Umbilical cord (tissue), 2 donors: Measurements from ENCODE around the gene MAGEA3. TPM values are rescaled to one million over a fixed set of nuclear protein-coding genes. Genes with fewer than 3 reads are reported as not detected.
"Not testable (repeated sequence)": the region's sequence is repeated elsewhere in the genome, so short reads cannot be mapped to it uniquely, and the experiment has no call there.

Source experiments
- DNase-seq: peaks from one replicate; pipeline ENCODE4 v3.0.0-alpha.2; 2015; ENCODE audit warnings: low spot score
- total RNA-seq: library from RNA; depleted of rRNA; stranded (reverse); fragments of >200 nt; gene quantifications from one replicate; pipeline ENCODE4 v1.2.3, GENCODE V29; 2014; ENCODE audit warnings: low replicate concordance; ENCODE audit not compliant: insufficient read depth

MAGEA3 gene, protein sequence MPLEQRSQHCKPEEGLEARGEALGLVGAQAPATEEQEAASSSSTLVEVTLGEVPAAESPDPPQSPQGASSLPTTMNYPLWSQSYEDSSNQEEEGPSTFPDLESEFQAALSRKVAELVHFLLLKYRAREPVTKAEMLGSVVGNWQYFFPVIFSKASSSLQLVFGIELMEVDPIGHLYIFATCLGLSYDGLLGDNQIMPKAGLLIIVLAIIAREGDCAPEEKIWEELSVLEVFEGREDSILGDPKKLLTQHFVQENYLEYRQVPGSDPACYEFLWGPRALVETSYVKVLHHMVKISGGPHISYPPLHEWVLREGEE
- 1.2 TPM for total RNA-seq

DNA sequence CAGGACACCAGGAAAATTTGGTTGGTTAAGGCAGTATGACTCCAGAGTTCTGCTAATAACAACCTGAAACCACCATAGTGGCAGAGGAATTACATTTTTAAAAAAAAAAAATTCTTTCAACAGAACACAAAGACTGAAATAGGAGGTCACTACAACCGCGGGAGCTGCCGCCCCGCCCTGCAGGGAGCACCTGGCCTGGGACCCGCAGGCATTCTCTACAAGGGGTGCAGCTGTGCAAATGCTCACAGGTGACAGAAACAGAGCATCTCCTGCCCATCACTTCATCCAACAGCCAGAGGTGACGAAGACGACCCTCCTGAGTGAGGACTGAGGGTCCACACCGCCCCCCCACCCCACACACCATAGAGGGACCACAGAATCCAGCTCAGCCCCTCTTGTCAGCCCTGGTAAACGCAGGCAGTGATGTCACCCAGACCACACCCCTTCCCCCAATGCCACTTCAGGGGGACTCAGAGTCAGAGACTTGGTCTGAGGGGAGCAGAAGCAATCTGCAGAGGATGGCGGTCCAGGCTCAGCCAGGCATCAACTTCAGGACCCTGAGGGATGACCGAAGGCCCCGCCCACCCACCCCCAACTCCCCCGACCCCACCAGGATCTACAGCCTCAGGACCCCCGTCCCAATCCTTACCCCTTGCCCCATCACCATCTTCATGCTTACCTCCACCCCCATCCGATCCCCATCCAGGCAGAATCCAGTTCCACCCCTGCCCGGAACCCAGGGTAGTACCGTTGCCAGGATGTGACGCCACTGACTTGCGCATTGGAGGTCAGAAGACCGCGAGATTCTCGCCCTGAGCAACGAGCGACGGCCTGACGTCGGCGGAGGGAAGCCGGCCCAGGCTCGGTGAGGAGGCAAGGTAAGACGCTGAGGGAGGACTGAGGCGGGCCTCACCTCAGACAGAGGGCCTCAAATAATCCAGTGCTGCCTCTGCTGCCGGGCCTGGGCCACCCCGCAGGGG, at the start of gene MAGEA3:
Gene MAGEA3, plus strand, starts transcription at position 843 of the 980 bp plus-strand sequence. CDS start 2,039 bp downstream, outside the sequence.
- not testable (repeated sequence) for DNase-seq

DNA sequence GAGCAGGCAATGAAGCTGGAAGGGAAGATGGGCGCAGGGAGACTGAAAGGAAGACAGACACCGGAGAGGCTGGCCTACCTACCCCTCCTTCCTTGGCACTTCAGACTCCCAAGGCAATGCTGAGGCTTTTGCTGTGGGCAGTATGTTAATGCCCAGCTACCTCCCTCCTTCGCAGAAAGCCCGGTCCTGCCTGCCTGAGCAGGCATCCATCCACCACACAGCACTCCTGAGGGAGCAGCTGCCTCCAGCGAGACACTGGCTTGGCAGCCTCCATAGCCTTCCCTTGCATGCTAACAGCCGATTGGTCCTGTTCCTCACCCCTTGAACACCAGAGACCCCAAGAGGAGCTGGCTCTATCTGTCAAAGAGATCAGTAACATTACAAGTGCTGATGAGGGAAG, 46.5 kb upstream of the MAGEA3 start:
- no peak for DNase-seq

DNA sequence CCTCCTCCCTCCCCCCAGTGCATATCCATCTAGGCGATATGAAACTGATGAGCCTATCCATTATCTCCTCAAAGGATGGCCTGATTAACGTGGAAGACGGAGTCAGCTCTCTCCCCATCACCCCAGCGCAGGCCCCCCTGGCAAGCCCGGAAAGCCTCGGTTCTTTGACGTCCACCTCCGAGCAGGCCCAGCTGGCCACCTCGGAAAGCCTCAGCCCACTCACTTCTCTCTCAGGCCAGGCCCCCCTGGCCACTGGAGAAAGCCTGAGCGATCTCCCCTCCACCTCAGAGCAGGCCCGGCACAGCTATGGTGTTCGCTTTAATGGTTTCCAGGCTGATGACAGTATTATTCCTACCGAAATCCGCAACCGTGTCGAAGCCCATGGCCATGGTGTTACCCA, 46.1 kb upstream of the MAGEA3 start:
- DNase-seq, result no peak

DNA sequence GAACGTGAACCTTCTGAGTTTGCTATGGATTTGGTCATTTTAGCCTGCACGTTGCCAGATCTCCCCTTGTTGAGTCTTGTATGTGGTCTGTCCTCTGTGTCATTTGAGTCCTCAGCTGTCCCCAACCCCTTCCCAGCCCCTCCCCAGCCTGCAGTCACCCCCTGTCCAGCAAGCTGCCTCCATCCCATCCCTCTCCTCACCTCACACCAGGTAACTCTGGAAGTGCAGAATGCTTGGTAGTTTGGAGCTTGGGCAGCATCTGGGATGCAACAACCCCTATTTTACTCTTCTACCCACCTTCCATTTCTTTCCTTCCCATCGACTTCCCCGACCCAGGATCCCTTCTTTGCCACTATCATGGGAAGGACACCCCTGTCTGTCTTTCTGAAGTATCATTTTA, 42.5 kb upstream of the MAGEA3 start:
- DNase-seq, result no peak

DNA sequence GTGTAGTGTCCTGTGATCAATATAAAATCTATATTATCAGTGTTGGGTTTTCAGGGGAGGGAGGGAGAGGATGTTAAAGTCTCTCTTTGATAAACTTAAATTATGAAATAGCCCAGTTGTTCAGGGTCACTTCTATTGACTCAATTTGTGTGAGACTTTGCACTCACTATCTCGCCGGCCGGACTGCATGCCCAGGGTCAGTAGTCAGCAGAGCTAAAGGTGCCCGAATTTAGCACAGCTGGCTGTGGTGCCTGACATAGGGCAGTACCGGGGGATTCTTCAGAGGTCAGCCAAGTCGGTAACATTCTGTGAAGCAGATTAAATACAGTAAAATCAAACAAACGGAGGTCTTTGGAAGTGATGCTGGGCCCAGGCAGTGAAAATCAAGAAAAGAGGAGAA, 41.7 kb upstream of the MAGEA3 start:
- no peak for DNase-seq

DNA sequence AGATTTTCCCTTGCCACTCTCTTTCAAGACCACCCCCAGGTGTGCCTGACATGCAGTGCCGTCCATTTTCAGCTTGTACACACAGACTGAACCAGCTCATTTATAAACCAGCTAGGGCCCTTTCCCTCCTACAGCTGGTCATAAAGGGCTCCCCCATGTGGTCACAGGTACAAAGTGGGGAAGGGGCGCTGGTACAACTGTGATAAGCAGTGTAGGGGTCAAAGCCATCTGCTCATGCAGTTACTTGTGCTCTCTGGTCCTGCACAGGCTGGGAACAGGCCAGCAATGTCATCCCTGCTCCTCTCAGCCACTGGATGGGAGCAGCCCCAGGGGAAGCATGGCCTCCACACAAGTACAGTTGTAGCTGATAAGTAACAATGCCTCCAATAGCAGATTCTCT, 40.3 kb upstream of the MAGEA3 start:
- DNase-seq, result no peak

DNA sequence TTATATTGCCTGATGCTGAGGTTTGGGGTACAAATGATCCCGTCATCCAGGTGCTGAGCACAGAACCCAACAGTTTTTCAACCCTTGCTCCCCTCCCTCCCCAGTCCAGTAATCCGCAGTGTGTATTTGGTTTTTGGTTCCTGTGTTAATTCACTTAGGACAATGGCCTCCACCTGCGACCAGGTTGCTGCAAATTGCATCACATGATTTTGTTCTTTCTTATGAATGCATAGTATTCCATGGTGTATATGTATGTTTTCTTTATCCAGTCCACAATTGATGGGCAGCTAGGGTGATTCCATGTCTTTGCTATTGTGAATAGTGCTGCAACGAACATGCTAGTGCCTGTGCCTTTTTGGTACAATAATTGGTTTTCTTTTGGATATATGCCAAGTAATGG, 35.5 kb upstream of the MAGEA3 start:
- DNase-seq, result no peak

DNA sequence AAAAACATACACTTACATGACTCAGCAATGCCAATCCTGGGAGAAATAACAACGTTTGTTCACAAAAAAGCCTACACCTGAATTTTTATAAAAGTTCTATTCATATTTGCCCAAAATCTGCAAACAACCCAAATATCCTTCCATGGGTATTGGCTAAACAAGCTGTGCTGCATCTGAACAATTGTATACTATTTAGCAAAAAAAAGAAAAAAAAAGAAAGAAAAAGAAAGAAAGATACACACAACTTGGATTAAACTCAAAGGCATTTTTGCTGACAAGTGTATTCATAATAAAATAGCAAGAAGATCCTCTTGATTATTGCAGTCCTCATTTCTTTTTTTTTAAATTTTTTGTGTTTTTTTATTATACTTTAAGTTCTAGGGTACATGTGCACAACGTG, 24.5 kb upstream of the MAGEA3 start:
- DNase-seq, result no peak

DNA sequence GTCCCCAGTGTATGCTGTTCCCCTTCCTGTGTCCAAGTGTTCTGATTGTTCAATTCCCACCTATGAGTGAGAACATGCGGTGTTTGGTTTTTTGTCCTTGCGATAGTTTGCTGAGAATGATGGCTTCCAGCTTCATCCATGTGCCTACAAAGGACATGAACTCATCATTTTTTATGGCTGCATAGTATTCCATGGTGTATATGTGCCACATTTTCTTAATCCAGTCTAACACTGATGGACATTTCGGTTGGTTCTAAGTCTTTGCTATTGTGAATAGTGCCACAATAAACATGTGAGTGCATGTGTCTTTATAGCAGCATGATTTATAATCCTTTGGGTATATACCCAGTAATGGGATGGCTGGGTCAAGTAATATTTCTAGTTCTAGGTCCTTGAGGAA, 23.9 kb upstream of the MAGEA3 start:
- DNase-seq, result not testable (repeated sequence)

DNA sequence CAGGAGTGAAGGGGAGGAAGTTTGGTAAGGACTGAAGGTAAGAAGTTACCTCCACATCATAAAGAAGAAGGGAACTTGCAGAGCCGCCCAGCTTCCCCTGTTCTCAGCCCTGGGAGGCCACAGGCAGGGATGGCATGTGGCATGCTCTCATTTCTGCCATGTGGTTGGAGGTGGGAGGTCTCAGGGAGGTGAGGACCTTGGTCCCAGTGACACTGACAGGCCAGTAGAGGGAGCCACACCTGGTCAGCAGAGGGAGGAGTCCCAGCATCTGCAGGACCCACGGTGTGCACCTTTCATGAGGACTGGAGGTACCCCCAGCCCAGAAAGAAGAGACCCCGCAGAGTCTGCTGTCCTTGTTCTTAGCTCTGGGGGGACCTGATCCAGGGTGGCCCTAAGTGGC, 17.6 kb upstream of the MAGEA3 start:
- DNase-seq, result not testable (repeated sequence)

DNA sequence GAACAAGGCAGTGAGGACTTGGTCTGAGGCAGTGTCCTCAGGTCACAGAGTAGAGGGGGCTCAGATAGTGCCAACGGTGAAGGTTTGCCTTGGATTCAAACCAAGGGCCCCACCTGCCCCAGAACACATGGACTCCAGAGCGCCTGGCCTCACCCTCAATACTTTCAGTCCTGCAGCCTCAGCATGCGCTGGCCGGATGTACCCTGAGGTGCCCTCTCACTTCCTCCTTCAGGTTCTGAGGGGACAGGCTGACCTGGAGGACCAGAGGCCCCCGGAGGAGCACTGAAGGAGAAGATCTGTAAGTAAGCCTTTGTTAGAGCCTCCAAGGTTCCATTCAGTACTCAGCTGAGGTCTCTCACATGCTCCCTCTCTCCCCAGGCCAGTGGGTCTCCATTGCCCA, 1.8 kb downstream of the MAGEA3 start:
- not testable (repeated sequence) for DNase-seq

DNA sequence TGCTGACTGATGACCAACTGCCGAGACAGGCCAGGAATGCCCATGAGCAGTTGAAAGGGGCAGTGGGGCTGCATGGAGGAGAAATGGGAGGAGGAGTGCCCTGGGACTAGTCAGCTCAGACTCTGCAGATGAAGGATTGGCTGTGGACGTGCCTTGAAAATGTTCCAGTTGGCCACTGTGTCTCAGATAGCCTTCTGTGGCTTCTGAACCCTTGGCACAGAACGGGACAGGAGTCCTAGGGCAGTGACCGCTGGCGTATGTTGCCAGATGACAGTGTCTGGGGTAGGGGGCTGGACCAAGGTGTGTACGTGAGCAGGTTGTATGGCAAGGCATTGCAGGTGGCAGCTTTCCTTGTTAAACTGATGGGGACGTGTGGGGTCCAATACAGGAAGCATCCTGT, 7.9 kb downstream of the MAGEA3 start:
- not testable (repeated sequence) for DNase-seq

DNA sequence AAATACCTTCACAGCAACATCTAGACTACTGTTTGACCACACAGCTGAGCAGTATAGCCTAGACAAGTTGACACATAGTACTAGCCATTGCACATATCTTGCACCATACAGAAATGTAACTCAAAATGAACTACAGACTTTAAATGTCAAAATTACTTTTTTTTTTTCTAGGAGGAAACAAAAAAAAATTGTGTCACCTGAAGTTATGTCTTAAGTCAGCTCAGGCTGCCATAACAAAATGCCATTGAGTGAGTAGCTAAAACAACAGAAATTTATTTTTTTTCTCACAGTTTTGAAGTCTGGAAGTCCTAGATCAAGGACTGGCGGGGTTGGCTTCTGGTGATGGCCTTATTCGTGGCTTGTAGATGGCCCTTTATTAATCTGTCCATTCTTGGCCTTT, 10.6 kb downstream of the MAGEA3 start, which contains the start of gene CSAG2:
Gene CSAG2, minus strand, starts transcription at position 101 of the 400 bp plus-strand sequence. CDS start 161 bp downstream, outside the sequence.
- not testable (repeated sequence) for DNase-seq

DNA sequence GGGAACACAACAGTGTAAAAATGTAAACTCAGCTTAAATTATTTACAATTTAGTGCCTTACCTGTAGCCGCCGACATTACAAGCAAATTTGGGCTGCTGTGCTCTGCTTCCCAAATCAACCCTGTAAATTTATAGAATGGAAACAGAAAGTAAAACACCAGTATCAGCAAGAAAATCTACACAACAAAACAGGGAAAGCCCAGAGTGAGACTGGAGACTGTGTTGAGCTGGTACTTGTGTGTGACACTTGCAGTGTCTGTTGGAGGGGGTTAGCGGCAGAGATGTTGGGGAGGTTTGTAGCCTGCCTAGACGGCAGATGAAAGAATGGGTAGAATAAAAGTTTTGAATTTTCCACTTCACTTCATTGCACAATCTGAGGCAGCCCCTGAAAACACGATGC, 14.6 kb downstream of the MAGEA3 start:
- DNase-seq, result not testable (repeated sequence)

DNA sequence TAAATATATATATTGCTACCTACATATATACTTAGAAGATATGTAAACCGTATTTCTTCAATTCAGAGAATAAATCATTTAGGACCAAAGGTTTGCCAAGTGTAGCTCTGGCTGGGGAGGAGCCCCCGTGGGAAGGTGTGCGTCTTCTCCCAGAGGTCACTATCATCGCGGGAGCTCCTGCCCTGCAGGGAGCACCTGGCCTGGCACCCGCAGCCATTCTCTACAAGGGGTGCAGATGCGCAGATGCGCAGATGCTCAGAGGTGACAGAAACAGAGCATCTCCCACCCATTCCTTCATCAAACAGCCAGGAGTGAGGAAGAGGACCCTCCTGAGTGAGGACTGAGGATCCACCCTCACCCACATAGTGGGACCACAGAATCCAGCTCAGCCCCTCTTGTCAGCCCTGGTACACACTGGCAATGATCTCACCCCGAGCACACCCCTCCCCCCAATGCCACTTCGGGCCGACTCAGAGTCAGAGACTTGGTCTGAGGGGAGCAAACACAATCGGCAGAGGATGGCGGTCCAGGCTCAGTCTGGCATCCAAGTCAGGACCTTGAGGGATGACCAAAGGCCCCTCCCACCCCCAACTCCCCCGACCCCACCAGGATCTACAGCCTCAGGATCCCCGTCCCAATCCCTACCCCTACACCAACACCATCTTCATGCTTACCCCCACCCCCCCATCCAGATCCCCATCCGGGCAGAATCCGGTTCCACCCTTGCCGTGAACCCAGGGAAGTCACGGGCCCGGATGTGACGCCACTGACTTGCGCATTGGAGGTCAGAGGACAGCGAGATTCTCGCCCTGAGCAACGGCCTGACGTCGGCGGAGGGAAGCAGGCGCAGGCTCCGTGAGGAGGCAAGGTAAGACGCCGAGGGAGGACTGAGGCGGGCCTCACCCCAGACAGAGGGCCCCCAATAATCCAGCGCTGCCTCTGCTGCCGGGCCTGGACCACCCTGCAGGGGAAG, 15.5 kb downstream of the MAGEA3 start, which contains the start of gene MAGEA2B:
Gene MAGEA2B, plus strand, starts transcription at position 814 of the 973 bp plus-strand sequence. CDS start 2,479 bp downstream, outside the sequence.
- DNase-seq, result not testable (repeated sequence)

DNA sequence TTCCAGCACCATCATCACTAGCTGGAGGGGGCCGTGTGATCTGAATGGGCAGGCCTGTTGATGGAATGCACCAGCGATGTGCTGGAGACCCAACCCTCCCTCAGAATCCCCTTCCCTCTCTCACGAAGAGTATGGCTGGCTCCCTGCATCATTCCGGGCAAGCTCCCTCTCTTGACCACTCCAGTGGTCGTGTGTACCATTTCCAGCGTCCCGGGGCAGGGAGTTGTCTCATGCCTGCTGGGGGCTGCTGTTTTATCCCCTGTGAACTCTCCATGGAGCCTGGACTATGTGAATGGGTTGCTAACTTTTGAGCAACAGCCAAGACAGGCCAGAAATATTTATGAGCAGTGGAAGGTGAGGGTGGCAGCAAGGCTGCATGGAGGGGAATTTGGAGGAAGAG, 26.8 kb downstream of the MAGEA3 start:
- DNase-seq, result no peak

DNA sequence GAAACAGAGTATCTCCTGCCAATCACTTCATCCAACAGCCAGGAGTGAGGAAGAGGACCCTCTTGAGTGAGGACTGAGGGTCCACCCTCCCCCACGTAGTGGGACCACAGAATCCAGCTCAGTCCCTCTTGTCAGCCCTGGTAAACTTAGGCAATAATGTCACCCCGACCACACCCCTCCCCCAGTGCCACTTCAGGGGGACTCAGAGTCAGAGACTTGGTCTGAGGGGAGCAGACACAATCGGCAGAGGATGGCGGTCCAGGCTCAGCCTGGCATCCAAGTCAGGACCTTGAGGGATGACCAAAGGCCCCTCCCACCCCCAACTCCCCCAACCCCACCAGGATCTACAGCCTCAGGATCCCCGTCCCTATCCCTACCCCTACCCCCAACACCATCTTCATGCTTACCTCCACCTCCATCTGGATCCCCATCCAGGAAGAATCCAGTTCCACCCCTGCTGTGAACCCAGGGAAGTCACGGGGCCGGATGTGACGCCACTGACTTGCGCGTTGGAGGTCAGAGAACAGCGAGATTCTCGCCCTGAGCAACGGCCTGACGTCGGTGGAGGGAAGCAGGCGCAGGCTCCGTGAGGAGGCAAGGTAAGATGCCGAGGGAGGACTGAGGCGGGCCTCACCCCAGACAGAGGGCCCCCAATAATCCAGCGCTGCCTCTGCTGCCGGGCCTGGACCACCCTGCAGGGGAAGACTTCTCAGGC, 34.8 kb downstream of the MAGEA3 start, which contains the start of the genes CSAG1 and MAGEA12:
Gene CSAG1, minus strand, starts transcription at position 461 of the 715 bp plus-strand sequence. CDS start 1,261 bp downstream, outside the sequence.
Gene MAGEA12, plus strand, starts transcription at position 497 of the 715 bp plus-strand sequence. CDS start 2,405 bp downstream, outside the sequence.
- no peak for DNase-seq

DNA sequence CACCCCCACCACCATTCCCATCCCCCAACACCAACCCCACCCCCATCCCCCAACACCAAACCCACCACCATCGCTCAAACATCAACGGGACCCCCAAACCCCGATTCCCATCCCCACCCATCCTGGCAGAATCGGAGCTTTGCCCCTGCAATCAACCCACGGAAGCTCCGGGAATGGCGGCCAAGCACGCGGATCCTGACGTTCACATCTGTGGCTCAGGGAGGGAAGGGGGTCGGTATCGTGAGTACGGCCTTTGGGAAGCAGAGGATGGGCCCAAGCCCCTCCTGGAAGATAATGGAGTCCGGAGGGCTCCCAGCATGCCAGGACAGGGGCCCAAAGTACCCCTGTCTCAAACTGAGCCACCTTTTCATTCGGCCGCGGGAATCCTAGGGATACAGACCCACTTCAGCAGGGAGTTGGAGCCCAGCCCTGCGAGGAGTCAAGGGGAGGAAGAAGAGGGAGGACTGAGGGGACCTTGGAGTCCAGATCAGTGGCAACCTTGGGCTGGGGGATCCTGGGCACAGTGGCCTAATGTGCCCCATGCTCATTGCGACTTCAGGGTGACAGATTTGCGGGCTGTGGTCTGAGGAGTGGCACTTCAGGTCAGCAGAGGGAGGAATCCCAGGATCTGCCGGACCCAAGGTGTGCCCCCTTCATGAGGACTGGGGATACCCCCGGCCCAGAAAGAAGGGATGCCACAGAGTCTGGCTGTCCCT, 35.7 kb downstream of the MAGEA3 start:
- DNase-seq, result not testable (repeated sequence)

DNA sequence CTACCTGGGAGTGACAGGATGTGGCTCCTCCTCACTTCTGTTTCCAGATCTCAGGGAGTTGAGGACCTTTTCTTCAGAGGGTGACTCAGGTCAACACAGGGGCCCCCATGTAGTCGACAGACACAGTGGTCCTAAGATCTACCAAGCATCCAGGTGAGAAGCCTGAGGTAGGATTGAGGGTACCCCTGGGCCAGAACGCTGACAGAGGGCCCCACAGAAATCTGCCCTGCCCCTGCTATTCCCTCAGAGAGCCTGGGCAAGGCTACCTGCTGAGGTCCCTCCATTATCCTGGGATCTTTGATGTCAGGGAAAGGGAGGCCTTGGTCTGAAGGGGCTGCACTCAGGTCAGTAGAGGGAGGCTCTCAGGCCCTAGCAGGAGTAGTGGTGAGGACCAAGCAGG, 36.5 kb downstream of the MAGEA3 start:
- no peak for DNase-seq
